D341Med (cell line): ENCODE measurements around the gene RAP1A.
"Not testable (repeated sequence)": the region's sequence is repeated elsewhere in the genome, so short reads cannot be mapped to it uniquely, and the experiment has no call there.

Experiments used
- DNase-seq: peaks from one replicate; pipeline ENCODE4 v3.0.0; 2012; ENCODE audit warnings: low spot score

Gene RAP1A

DNA sequence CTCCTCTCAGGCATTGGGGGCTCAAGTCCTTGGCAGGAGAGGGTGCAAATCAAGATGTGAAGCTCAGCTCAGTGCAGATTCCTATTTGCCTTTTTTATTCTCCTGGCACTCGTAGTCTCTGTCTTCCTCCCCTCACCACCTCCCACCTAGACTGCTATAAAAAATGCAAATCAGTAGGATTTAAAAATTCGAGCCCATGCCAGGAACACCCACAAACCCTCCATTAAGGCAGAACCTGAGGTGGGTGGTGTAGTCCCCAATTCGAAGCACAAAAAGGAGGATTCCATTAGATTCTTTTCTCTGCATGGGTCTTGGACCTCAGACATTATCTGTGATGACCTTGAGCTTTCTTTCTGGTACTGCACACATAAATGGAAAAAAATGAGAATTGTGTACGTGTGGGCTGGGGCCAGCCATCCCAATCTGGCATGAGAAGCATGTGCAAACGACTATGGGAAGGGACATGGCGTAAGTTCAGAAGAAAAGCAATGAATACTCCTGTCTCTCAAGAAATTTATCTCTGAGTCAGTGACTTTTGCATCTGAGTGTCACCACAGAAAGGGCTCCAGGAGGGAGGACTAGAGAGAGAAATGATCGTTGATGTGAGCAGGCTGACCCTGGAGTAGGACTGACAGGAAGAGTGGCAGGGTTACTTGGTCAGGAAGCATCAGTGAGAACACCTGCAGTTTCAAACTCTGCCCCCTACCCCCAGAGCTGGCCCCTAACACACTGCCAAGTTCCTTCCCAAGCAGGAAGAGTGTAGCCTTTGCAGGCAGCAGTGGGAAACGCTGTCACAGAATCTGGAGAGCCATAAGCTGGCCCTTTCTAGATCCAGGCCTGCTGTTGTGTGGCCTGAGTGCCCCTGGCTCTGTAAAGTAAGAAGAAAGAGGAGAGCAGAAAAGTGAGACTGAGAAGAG, 117.9 kb downstream of the RAP1A start:
- DNase-seq: no peak

DNA sequence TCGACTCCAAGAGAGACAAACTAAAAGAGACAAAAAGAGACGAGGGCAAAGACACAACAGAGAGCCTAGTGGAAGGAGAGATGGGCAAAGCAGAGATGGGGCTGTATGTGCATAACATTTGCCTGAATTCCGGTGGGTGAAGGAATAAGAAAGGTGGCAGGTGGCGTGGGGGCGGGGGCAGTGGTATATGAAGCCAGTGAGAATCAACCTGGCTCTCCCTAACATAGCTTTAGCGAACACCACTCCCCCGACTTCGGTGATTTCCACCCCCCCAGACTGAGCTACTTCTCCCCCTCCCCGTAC, 118.5 kb downstream of the RAP1A start:
- no peak for DNase-seq

DNA sequence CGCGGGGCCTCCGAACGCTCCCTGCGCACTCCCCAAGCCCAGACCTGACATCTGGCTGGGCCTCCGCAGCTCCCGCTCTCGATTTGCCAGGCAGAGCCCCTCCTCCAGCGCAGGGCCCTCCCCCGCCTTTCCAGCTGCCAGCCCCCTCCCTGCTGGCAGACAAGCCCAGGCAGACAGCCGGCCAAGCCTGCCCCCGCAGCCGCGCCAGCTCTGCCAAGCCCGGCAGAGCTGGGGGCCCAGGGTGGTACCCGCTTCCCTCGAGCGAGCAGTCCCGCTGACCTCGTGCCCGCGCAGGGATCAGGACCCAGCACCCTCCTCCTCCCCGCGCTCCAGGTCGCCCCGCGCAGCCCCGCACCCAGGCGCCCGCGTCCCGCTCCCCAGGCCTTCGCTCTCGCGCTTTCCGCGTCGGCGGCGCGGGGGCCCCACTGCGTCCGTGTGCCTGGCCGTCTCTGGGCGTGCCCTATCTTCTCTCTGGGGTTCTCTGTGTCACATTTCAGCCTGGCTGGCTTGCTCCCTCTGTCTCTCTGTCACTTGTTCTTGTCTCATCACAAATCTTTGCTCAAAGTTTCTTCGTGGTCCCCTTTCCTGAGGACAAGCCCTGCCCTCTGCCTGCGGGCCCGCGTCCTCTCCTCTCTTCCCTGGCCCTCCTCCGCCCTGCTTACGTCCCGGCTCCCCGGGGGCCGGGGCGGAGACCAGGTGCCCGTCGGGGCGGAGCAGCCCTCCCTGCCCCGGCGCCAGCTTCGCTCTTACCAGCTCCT, 119.0 kb downstream of the RAP1A start:
- DNase-seq: peak; percentile 75

DNA sequence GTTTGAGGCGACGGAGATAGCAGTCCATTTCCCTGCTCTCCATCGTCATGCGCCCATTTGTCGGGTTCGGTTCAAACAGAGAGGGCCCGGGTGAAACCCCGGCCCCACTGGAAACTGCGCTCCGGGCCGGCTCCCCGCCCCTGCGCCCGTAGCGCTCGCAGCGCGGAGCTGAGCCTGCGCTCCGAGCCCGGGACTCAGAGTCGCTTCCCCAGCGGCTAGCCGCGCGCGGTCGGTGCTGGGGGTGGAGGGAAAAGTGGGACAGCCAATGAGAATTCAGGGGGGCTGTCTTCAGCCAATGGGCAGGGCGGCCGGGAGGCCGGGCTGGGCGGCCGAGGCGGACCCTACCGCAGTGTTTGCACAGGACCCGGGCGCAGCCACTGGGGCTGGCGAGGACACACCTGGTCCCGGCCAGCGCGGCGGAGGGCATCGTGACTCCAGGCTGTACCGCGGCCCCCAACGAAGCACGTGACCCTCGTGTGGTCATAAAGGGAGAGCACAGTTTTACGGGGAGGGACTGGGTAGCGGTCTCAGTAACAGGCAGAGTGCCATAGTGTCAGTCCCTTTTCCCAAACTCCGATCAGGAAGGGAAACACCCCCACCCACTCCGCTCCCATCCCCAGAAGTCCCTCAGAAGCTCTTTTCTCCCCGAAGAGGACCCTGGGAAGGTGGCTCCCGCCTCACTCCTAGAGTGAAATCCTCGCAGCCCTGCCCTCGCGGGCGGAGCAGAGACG, 119.8 kb downstream of the RAP1A start, which contains the start of gene INKA2:
TSS of gene INKA2 (minus strand) at position 202 of the 731 bp plus-strand sequence. CDS start at position 49, 153 bp downstream.
- DNase-seq: peak; percentile 92

- DNase-seq: peak; percentile 74
Observed at GRCh38 chr1:111739925-111740765, 120.6 kb downstream of the RAP1A start.

GRCh38 chr1:111742292-111742691, 122.7 kb downstream of the RAP1A start:
- not testable (repeated sequence) for DNase-seq

DNA sequence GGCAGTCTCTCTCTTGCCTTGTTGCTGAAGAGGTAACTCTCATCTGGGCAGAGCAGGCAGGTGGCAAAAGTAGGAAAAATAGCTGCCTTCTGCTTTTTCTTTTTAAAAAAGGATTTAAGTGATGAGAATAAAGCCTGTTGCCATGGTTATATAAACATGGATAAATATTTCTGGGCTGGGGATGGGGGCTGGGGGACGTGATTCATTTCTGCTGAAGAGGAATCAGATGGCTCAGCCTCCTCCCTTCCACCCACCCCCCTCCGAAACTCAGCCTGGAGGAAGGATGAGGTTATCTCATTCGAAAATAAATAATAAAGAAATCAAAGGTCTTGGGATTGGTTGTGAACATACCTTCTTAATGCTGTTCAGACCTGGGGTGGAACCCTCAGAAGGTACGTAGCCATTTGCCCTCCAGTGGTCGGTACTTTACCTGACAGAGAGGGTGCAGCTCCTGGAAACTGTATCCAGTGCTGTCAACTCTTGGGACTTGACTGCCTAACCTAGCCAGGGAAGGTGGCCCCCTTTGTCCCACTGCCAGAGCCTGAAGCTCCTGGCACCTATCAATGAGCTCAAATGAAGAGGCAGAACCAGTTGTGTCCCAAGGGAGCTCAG, 123.5 kb downstream of the RAP1A start:
- DNase-seq: no peak

DNA sequence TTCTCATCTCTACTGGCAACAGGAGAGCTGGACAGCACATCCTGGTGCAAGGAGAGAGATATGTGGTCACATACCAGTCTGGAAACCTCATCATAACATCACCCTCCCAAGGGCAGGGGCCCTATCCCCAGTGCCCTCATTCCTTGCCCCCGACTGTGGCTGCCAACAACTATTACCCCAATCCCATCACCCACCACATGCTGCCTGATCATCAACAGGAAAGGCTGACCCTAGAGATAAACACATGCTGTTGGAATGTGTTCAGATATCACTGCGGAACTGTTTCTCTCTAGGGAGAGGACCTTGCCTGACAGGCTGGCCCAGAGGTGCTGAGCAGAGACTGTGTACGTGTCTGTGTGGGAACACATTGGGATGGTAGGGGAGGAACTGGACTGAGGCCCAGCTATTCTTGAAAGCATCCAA, 124.1 kb downstream of the RAP1A start:
- no peak for DNase-seq

DNA sequence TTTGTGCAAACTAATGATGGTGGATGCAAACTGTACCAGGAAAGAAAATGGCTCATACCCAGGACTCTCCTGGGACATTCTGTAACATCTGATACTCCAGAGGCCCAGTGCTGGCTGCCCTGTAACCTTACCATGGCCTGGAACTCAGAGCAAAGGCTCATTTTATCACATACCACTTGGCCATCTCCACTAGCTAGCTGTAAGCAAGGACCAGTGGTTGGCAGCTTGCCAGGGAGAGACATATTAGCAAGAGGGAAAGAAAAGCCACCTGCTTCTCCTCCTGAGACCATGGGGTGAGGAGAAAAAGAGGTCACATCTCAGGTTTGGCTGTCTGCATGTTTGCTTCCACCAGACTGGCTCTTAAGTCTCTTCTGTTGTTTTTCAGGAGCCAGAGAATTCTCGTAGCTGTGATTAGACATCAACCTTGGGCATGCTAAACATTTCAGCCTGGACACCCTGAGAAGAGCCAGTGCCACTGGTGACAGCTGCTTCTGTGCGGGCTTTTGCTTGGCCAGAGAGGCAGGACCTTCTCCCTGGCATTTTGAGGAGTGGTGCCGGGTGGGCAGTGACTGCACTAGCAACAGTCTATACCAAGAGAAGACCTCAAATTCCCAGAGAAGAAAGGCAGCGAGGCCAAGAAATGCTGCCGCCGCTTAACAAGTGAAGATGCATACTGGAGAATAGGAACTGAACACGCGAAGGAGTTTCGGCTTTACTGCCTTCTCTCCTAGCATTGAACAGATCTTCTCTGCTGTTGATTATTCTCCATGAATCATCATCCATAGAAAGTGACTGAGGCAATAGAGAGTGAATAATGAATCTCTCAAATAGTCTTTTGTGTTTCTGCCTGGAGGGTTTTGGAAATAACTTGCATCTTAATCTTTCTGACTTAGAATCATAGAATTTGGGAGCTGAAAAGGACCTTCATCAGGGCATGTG, 126.4 kb downstream of the RAP1A start:
- no peak for DNase-seq

GRCh38 chr1:111746614-111746999, 127.0 kb downstream of the RAP1A start:
- no peak for DNase-seq

DNA sequence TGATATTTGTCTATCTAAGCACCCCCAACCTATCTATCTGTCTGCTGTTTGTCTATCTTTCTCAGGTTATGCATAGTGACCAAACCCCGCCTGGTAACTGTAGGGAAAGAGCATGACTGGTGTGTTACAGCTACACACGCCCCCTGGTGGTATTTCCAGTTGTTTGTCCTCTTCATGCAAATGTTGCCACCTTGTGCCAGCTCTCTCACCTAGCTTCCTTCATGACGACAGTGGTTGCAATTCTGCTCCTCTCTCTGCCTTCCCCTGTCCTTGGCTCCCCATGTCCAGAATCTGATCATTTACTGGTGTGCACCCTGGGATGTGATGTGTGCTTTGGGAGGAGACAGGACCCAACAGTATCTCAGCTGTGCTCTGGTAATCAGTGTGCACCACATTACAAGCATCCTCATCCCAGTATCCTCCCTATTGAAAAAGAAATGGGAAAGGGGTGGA, 127.7 kb downstream of the RAP1A start:
- peak; percentile 67 for DNase-seq

DNA sequence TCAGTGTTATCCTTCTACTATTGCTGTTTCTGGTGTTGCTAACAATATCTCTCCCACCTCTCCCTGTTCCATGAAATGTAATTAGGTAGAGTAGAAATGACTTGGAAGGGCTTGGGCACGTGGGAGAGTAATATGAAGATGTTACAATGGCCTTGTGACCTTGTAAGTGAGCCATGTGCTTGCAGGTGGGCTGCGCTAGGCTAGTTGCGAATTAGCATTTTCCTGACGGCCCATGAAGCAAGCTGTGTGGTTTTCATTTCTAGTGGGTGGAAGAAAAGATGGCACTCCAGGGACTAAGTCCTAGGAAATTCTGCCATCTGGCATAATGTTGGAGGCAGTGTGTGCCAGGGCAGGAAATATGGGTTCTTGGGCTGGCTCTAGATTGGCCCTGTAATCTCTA, 128.4 kb downstream of the RAP1A start:
- DNase-seq: no peak

- DNase-seq: no peak
Observed at GRCh38 chr1:111749628-111750027, 130.0 kb downstream of the RAP1A start.

DNA sequence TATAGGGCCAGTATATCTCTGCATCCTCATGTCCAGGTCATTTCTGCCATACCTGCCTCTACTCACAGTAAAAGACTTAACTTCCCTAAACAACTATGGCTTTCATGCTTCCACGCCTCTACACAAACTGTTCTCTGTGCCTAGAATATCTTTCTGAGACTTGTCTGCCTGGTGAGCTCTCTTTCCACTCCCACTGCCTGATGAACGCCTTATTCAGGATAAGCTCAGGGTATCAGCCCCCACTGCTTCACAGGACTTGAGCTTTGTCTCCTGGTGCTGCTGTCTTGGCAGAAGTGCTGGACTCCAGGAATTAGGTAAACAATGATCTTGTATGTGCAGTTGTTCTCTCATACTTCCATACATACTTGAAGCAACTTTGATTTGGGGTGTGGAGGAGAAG, 131.3 kb downstream of the RAP1A start:
- DNase-seq: no peak

GRCh38 chr1:111751906-111752575, 132.5 kb downstream of the RAP1A start:
- no peak for DNase-seq

- peak; percentile 67 for DNase-seq
Observed at GRCh38 chr1:111754984-111755330, 135.4 kb downstream of the RAP1A start.

DNA sequence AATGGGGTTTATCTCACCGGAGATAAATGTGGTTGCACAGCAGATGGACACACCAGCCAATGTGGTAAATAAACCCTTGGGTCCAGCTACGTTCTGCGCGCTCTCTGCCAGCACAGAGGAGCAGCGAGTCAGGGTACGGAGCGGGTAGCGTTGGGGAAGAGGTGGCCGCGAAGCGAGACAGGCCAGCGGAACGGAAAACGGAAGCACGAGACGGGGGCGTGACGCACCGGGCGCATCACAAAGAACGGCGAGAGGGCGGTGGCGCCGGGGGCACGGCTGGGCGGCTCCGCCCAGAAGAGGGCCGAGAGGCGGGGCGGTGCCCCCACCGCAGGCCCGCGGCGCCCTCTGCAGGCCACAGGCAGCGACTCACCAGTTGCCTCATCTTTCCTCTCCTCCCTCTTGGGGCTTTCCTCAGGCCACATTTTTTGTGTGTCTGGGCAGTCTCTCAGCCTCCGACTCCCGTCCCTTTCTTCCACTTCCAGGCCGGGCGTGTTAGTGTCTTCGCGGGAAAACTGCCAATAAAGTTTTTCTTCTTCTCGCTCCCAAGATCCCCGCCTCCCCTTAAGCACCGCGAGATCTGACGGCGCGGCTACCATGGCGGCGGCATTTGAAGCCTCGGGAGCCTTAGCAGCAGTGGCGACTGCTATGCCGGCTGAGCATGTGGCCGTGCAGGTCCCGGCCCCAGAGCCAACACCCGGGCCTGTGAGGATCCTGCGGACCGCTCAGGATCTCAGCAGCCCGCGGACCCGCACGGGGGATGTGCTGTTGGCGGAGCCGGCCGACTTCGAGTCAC, 135.9 kb downstream of the RAP1A start, which contains the start of gene DDX20:
TSS of gene DDX20 (plus strand) at position 571 of the 793 bp plus-strand sequence. CDS start at position 595, 24 bp downstream.
- DNase-seq: peak; percentile 95

DNA sequence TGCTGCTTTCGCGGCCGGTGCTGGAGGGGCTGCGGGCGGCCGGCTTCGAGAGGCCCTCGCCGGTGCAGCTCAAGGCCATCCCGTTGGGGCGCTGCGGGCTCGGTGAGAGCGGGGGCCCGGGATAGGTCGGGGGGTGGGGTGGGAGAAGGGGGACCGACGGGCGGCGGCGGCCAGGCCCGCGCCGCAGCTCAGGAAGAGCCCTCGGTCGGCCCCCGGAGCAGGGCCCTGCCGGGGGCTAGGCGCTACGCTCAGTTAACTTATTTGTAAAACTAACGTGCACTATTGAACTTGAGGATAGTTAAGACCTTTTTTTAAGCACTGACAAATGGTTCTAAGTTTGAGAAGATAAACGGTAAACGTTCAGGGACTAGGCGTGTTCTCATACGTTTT, 136.5 kb downstream of the RAP1A start:
- DNase-seq: no peak
